Measurements from ENCODE around the gene ARAF.

ARAF gene

GRCh38 chrX:47564438-47565085 lies 3.6 kb downstream of the ARAF start:
- no peak for DNase-seq (ENCODE audit: low spot score)

- no peak for DNase-seq (ENCODE audit: low spot score)
These were observed 5.8 kb downstream of the ARAF start for GRCh38 chrX:47566841-47567240.

GRCh38 chrX:47568656-47569295 lies 7.8 kb downstream of the ARAF start:
- no peak for DNase-seq (ENCODE audit: low spot score)

- no peak for DNase-seq (ENCODE audit: low spot score)
These were observed 9.8 kb downstream of the ARAF start for GRCh38 chrX:47570794-47571193.

- DNase-seq (ENCODE audit: low spot score), result no peak
These were observed 10.2 kb downstream of the ARAF start for GRCh38 chrX:47571215-47571614.

- no peak for DNase-seq (ENCODE audit: low spot score)
These were observed 10.9 kb downstream of the ARAF start for GRCh38 chrX:47571896-47572295.

- no peak for DNase-seq (ENCODE audit: low spot score)
These were observed 11.9 kb downstream of the ARAF start for GRCh38 chrX:47572773-47573340.

GRCh38 chrX:47573341-47574075 lies 12.5 kb downstream of the ARAF start:
- peak; percentile 80 for DNase-seq (ENCODE audit: low spot score)

GRCh38 chrX:47574076-47574546 lies 13.1 kb downstream of the ARAF start:
- no peak for DNase-seq (ENCODE audit: low spot score)

- no peak for DNase-seq (ENCODE audit: low spot score)
These were observed 13.7 kb downstream of the ARAF start for GRCh38 chrX:47574547-47575301.

- DNase-seq (ENCODE audit: low spot score), result no peak
These were observed 15.3 kb downstream of the ARAF start for GRCh38 chrX:47576021-47576898.

- no peak for DNase-seq (ENCODE audit: low spot score)
These were observed 16.4 kb downstream of the ARAF start for GRCh38 chrX:47577424-47577823.

- DNase-seq (ENCODE audit: low spot score), result no peak
These were observed 16.9 kb downstream of the ARAF start for GRCh38 chrX:47577901-47578300.

GRCh38 chrX:47578692-47579091 lies 17.7 kb downstream of the ARAF start:
- no peak for DNase-seq (ENCODE audit: low spot score)

- DNase-seq (ENCODE audit: low spot score), result no peak
These were observed 18.5 kb downstream of the ARAF start for GRCh38 chrX:47579537-47579936.

GRCh38 chrX:47581731-47582647 lies 21.0 kb downstream of the ARAF start, which contains the start of gene TIMP1:
Gene TIMP1, plus strand, starts transcription at chrX:47582436. Its CDS starts 980 bp downstream, at chrX:47583416.
- DNase-seq (ENCODE audit: low spot score), result peak; percentile 88

GRCh38 chrX:47583240-47583861 lies 22.3 kb downstream of the ARAF start:
- no peak for DNase-seq (ENCODE audit: low spot score)

- DNase-seq (ENCODE audit: low spot score), result no peak
These were observed 23.7 kb downstream of the ARAF start for GRCh38 chrX:47584714-47585113.

- DNase-seq (ENCODE audit: low spot score), result no peak
These were observed 24.3 kb downstream of the ARAF start for GRCh38 chrX:47585273-47585672.

Measured in left forelimb (tissue), 1 donor.